NAMALWA (cell line): ENCODE data around the gene ZNF142.

Experiments
- DNase-seq: peaks from one replicate; pipeline ENCODE4 v3.0.0-alpha.2; 2015; ENCODE audit warnings: low spot score

The ZNF142 gene

DNA sequence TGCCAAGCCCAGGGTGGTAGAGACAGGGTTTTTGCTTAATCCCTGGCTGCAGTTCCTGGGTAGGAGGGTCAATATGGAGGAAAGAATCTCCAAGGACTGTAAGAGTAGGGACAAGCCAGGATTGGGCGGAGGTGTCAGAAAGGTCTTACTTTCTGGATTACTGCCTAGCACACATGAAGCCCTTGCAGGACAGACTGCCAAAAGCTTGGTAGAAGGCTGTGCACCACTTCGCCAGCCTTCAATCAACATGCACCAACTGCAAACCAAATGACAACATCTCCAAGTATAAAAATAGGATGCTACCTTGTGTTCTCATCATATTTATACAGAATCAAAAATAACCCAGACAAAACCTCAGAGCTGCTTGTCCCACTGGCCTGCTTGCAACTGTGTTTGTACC lies 3.7 kb downstream of the ZNF142 start:
- no peak for DNase-seq

- no peak for DNase-seq
Observed at GRCh38 chr2:218648787-218649100, 10.7 kb downstream of the ZNF142 start.

DNA sequence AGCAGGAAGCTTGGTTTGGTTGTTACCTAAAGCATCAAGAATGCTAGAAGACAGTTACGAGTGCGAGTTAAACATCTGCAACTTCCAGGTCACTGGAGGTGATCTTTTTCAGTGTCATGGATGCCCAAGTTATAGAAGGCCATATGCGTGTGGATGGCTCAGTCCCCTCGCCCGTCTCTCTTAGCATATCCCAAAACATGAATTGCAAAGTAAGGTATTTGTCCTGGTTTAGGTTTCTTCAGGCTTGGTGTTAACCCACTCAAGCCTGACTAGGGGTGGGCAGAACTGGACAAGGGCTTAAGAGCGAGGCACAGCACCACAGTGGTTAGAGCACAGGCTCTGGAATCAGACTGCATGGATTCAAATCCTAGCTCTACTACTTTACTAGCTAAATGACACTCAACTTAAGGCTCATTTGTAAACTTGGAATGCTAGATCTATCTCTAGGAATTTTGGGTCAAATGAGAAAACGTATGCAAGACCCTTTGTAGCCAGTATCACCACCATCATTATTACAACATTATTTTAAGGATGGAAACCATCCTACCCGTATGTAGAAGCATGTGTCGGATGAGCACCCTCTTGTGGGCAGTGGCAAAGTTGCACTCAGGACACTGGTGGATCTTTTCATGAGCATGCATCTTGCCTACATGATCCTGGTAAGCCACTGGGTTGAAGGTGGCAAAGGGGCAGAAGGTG lies 11.2 kb downstream of the ZNF142 start:
- DNase-seq = peak; percentile 81

DNA sequence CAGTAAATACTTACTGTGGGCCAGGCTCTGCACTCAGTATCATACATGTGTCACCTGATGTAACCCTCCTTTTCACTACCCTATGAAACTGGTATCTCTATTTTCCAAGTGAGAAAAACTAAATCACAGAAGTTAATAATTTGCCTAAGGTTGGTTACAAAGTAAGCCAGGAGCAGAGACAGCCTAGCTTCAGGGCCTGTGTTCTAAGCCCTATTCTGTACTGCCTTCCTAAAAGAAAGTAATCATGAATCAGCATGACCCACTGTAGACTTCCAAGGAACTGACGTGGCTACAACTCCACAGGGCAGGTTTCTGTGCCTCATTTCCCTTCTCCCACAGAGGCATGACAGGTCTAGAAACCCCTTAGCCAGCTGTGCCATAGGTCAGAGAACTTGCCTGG lies 14.3 kb downstream of the ZNF142 start:
- no peak for DNase-seq

GRCh38 chr2:218644721-218645120 lies 14.7 kb downstream of the ZNF142 start:
- no peak for DNase-seq

GRCh38 chr2:218643751-218644310 lies 15.6 kb downstream of the ZNF142 start:
- no peak for DNase-seq

DNA sequence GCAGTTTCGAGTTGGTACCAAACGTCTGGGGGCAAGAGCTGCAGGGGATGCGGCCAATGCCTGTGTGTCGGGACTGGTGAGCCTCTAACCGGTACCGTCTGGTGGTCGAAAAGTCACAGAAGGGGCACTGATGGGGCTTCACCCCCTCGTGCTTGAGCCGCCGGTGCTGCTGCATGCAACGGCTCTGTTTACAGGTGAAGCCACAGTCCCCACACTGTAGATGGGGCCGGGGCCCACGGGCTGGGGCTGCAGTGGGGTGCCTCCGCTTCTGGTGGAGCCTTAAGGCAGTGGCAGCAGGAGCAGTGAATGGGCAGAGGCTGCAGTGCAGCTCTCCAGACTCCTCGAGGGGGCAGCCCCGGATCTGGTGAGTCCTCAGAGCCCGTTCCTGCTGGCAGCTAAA lies 16.6 kb downstream of the ZNF142 start:
- no peak for DNase-seq

GRCh38 chr2:218642121-218642656 lies 17.2 kb downstream of the ZNF142 start:
- DNase-seq = no peak

DNA sequence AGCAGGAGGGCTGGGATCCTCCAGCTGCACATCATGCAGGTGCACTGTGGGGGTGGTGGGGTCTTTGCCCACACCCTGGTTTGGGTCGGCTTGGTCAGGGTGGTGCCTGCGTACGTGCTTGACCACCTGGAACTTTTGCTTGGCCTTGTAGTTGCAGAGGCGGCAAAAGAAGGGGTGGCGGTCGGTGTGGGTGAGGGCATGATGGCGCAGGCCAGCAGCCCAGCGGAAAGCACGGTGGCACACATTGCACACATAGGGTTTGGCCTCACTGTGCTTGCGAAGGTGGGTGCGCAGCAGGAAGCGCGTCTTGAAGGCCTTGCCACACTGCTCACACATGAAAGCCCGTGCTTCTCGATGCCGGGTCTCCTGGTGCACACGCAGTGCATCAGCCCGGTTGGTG lies 21.1 kb downstream of the ZNF142 start:
- no peak for DNase-seq

DNA sequence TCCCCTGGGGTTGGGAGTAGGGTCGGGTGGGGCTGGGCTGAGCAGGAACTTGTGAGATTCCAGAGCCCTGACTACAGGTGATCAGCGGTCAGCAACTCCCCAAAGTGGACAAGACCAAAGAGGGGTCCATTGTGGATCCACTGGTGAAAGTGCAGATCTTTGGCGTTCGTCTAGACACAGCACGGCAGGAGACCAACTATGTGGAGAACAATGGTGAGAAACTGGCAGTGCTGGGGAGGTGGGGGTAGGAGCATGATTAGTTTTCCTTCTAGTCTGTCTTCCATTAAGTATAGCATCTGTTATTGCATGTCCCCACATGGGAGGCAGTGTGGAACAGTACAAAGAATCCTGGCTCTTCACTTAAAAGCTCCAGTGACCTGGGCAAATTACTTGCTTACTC lies 23.7 kb downstream of the ZNF142 start:
- no peak for DNase-seq

DNA sequence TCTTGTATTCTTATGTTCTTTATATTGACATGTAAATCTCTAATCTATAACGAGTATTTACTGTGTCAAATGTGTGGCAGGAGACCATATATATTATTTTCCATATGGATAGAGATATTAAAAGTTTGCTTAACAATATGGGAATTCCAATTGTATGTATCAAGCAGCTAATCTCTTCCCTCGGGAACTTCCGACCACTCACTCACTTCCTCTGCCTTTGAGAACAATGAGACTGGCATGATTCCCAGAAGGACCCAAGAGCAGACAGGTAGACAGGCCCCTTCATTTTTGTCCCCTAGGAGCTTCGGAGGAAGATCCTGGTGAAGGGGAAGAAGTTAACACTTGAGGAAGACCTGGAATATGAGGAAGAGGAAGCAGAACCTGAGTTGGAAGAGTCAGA lies 27.6 kb downstream of the ZNF142 start:
- DNase-seq = no peak

DNA sequence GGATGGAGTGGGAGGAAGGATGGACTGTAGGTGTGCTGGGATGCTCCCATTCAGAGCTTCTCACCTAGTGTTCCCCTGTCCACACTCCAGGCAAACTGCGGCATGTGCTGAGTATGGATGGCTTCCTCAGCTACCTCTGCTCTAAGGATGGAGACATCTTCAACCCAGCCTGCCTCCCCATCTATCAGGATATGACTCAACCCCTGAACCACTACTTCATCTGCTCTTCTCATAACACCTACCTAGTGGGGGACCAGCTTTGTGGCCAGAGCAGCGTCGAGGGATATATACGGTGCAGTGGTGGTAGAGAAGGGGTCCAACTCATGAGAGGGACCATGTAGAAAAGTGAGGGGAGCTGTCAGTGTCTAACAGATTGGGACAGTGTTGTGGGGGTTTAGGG lies 31.5 kb downstream of the ZNF142 start:
- DNase-seq = no peak

DNA sequence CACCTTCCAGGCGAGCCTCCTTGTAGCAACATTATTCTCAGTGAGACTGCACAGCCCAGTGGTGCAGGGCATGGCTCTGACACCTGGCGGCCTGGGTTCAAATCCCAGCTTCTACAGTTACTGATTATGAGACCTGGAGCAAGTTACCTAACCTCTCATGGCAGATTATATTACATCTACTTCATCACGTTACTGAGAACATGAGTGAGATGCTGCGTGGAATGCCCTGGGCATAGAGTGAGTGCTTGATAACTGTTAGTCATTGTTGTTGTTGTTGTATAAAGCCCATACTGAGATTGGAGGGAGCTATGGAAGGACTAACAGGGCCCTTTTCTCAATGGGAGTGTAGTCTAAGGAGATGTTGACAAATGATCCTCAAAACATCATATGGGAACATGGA lies 33.1 kb downstream of the ZNF142 start:
- no peak for DNase-seq

DNA sequence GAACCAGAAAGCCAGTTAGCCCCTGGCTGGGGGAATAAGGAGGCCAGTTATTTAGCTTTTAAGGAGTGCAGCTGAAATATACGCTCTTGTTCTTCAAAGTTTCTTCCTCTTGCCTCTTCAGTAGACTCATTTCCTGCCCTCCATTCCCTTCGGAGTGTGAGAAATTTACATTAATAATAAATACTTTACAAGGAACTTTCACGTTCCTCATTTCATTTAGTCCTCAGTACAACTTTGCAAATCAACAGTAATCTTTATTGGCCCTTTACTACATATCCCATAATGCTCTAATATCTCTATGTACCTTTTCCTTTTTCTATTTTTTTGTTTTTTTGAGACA lies 36.1 kb downstream of the ZNF142 start:
- no peak for DNase-seq

DNA sequence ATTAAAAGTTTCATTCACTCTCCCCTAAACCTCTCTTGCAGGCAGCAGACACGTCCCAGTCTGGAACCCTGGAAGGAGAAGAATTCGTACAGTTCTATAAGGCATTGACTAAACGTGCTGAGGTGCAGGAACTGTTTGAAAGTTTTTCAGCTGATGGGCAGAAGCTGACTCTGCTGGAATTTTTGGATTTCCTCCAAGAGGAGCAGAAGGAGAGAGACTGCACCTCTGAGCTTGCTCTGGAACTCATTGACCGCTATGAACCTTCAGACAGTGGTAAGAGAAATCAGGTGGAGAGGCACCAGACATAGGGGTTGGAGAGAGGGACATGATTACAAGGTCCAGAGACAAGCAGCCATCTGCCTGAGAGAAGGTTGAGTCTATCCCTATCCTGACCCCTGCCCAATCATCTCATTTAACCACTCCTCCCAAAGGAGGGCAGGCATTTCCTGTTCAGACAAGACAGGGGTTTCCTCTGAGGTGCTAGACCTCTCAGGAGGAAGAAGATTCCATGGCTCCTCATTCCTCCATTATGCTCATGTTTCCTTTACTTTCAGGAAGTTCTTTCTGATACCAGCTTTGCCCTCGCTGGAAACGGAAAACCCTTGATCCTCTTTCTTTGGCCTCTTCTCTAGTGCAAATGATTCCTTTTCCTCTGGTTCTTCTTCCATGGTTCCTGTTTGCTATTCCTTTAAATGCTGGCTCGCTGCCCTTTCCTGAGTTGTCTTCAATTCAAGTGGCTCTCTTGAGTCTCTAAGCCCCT lies 36.6 kb downstream of the ZNF142 start:
- DNase-seq = no peak

GRCh38 chr2:218621007-218621406 lies 38.4 kb downstream of the ZNF142 start:
- no peak for DNase-seq

DNA sequence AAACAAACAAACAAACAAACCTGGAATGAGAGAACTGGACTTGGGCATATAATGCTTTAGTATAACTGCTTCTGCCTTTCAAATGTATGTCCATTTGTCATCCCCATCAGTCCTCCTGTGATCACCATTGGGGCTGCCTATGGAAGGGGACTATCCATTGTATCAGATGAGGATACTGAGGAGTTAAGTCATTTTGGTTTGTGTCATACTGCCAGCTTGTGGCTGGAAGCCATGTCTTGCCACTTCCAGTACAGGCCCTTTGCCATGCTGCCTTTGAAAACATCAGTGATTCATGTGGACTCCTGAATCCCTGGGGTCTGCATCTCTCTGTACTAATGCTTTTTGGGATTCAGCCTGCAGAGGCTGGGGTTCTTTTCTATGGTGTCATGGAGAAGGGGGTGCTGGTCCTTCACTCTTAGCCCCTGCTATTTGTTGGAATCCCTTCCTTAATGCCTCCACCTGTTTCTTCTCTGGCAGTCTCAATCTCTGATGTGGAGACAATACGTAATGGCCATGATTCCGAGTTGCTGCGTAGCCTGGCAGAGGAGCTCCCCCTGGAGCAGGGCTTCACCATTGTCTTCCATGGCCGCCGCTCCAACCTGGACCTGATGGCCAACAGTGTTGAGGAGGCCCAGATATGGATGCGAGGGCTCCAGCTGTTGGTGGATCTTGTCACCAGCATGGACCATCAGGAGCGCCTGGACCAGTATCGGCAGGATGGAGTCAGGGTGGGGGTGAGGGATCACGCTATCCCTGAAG lies 41.1 kb downstream of the ZNF142 start:
- no peak for DNase-seq

GRCh38 chr2:218615868-218616315 lies 43.5 kb downstream of the ZNF142 start:
- no peak for DNase-seq

DNA sequence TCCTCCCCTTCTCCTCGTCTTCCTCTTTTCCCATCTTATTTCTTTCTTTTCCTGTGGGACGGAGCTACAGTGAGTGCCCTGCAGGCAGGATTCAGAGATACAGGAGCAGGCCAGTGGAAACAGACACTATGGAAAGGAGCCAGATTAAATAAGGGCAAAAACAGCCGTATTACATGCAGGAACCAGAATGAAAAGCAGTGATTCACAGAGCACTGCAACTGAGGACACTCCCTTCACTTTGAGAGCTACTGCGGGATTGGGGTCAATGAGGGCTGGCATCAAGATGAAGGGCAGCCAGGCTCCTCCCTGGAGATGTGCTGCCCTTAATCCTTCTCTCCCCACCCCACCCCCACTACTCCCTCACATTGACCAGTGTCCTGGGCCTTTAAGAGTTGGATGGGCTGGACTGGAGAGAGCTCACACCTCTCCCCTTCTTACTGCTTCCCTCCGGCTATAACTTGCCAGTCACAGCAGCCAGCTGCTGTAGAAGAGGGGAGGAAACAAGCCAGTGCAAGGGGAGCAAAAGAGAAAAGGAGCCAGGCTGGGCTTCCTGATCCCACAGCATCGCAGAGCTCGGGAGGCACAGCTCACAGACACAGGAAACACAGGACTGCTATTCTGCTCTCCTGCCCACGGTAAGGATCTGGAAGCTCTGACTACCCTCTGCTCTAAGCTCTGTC lies 51.8 kb downstream of the ZNF142 start, which contains the start of gene PLCD4:
Gene PLCD4 (plus strand): TSS at position 464 of the 680 bp plus-strand sequence. CDS start 7,841 bp downstream, outside the sequence.
- DNase-seq = no peak

- no peak for DNase-seq
Observed at GRCh38 chr2:218605432-218605831, 54.0 kb downstream of the ZNF142 start.
